ENCODE data around the gene CYP20A1.
"Not testable (repeated sequence)": the region's sequence is repeated elsewhere in the genome, so short reads cannot be mapped to it uniquely, and the experiment has no call there.

CYP20A1 gene

GRCh38 chr2:203238704-203239526 lies at the start of gene CYP20A1:
CYP20A1 (plus strand) TSS chr2:203239018; CDS start chr2:203239063, 45 bp downstream.
- DNase-seq = peak; percentile 93

GRCh38 chr2:203190547-203190946 lies 48.3 kb upstream of the CYP20A1 start:
- DNase-seq = not testable (repeated sequence)

GRCh38 chr2:203191026-203191425 lies 47.8 kb upstream of the CYP20A1 start:
- not testable (repeated sequence) for DNase-seq

GRCh38 chr2:203191961-203192360 lies 46.9 kb upstream of the CYP20A1 start:
- no peak for DNase-seq

GRCh38 chr2:203195331-203196036 lies 43.3 kb upstream of the CYP20A1 start:
- DNase-seq = no peak

GRCh38 chr2:203200866-203201265 lies 38.0 kb upstream of the CYP20A1 start:
- DNase-seq = no peak

- DNase-seq = no peak
Measured at GRCh38 chr2:203201426-203201825, 37.4 kb upstream of the CYP20A1 start.

GRCh38 chr2:203209538-203209937 lies 29.3 kb upstream of the CYP20A1 start:
- DNase-seq = no peak

- DNase-seq = no peak
Measured at GRCh38 chr2:203225423-203226039, 13.3 kb upstream of the CYP20A1 start.

- DNase-seq = not testable (repeated sequence)
Measured at GRCh38 chr2:203229674-203230073, 9.1 kb upstream of the CYP20A1 start.

GRCh38 chr2:203237346-203238238 lies 1.2 kb upstream of the CYP20A1 start:
- no peak for DNase-seq

GRCh38 chr2:203238292-203238703 lies 520 bp upstream of the CYP20A1 start:
- DNase-seq = no peak

- DNase-seq = no peak
Measured at GRCh38 chr2:203240491-203240890, 1.7 kb downstream of the CYP20A1 start.

- DNase-seq = no peak
Measured at GRCh38 chr2:203242518-203242917, 3.7 kb downstream of the CYP20A1 start.

- DNase-seq = no peak
Measured at GRCh38 chr2:203246646-203247045, 7.8 kb downstream of the CYP20A1 start.

- no peak for DNase-seq
Measured at GRCh38 chr2:203252818-203253217, 14.0 kb downstream of the CYP20A1 start.

- not testable (repeated sequence) for DNase-seq
Measured at GRCh38 chr2:203253422-203254095, 14.7 kb downstream of the CYP20A1 start.

GRCh38 chr2:203261326-203262159 lies 22.7 kb downstream of the CYP20A1 start:
- DNase-seq = no peak

GRCh38 chr2:203279288-203279687 lies 40.5 kb downstream of the CYP20A1 start:
- DNase-seq = no peak

- no peak for DNase-seq
Measured at GRCh38 chr2:203280428-203281064, 41.7 kb downstream of the CYP20A1 start.

- DNase-seq = no peak
Measured at GRCh38 chr2:203282101-203282500, 43.3 kb downstream of the CYP20A1 start.
